ENCODE data around the gene GPC6.

GPC6 gene

GRCh38 chr13:93789058-93789457 is 562.5 kb downstream of the GPC6 start:
- Histone ChIP-seq H3K27ac (ENCODE audit: extremely low read depth, low read depth, low read length) (no peak overlapping the region), H3K36me3 (ENCODE audit: control insufficient read depth in 2 of 2, insufficient read depth in 1 of 2, low read length in 2 of 2) (no peaks in the 10 kb centered on the region), H3K4me3 (ENCODE audit: low read depth, low read length) (no peak overlapping the region), H3K4me1 (ENCODE audit: control insufficient read depth, insufficient read depth, low read length) (no peaks in the 10 kb centered on the region), H3K9me3 (ENCODE audit: control insufficient read depth, insufficient read depth, low read depth, low read length) (no peaks in the 10 kb centered on the region)
- POLR2A ChIA-PET = no interaction called here
- CTCF ChIA-PET = no interaction called here
- no peak for TF ChIP-seq ZNF223 (tag by site-specific recombination; IDR thresholded peaks at IDR 0.05)
- no peak for TF ChIP-seq ZBTB44 (tag by site-specific recombination; IDR thresholded peaks at IDR 0.05)
- no peak for TF ChIP-seq HOXC10 (CRISPR knock-in tag; IDR thresholded peaks at IDR 0.05)
- TF ChIP-seq SCRT2 (tag by site-specific recombination; IDR thresholded peaks at IDR 0.05) = no peak
- no peak for TF ChIP-seq ZNF518A (tag by site-specific recombination; conservative IDR thresholded peaks at IDR 0.05; ENCODE audit: low read depth)
- TF ChIP-seq ZNF560 (tag by site-specific recombination; IDR thresholded peaks at IDR 0.05; ENCODE audit: borderline replicate concordance) = no peak
- no peak for TF ChIP-seq KLF1 (tag by site-specific recombination; IDR thresholded peaks at IDR 0.05)
- TF ChIP-seq BCL11A (tag by site-specific recombination; IDR thresholded peaks at IDR 0.05; ENCODE audit: low read depth) = no peak
- no peak for TF ChIP-seq ZNF621 (tag by site-specific recombination; IDR thresholded peaks at IDR 0.05)
- TF ChIP-seq FEZF1 (tag by site-specific recombination; IDR thresholded peaks at IDR 0.05) = no peak
- TF ChIP-seq ZNF837 (tag by site-specific recombination; IDR thresholded peaks at IDR 0.05) = no peak

GRCh38 chr13:93794197-93794885 is 567.7 kb downstream of the GPC6 start:
- Histone ChIP-seq H3K4me3 (ENCODE audit: low read depth, low read length) (no peak overlapping the region), H3K9me3 (ENCODE audit: control insufficient read depth, insufficient read depth, low read depth, low read length) (no peaks in the 10 kb centered on the region), H3K4me1 (ENCODE audit: control insufficient read depth, insufficient read depth, low read length) (no peaks in the 10 kb centered on the region), H3K36me3 (ENCODE audit: control insufficient read depth in 2 of 2, insufficient read depth in 1 of 2, low read length in 2 of 2) (no peaks in the 10 kb centered on the region), H3K27ac (ENCODE audit: extremely low read depth, low read depth, low read length) (no peak overlapping the region)
- TF ChIP-seq KLF9 (tag by site-specific recombination; IDR thresholded peaks at IDR 0.05; ENCODE audit: low read depth) (no peak), MYNN (tag by site-specific recombination; IDR thresholded peaks at IDR 0.05; ENCODE audit: borderline replicate concordance) (no peak), ZBTB17 (tag by site-specific recombination; IDR thresholded peaks at IDR 0.05) (no peak), ZNF777 (tag by site-specific recombination; IDR thresholded peaks at IDR 0.05; ENCODE audit: borderline replicate concordance) (no peak), ZBTB11 (tag by site-specific recombination; conservative IDR thresholded peaks at IDR 0.05; ENCODE audit: low read depth) (no peak), ZBTB44 (tag by site-specific recombination; IDR thresholded peaks at IDR 0.05) (no peak), ZNF148 (tag by site-specific recombination; IDR thresholded peaks at IDR 0.05; ENCODE audit: borderline replicate concordance) (no peak), SP3 (tag by site-specific recombination; IDR thresholded peaks at IDR 0.05) (no peak), ZNF585B (tag by site-specific recombination; IDR thresholded peaks at IDR 0.05) (no peak), ZNF768 (tag by site-specific recombination; IDR thresholded peaks at IDR 0.05) (no peak)
- CTCF ChIA-PET = no interaction called here
- POLR2A ChIA-PET = no interaction called here
